ENCODE measurements around the gene YAF2.

DNA sequence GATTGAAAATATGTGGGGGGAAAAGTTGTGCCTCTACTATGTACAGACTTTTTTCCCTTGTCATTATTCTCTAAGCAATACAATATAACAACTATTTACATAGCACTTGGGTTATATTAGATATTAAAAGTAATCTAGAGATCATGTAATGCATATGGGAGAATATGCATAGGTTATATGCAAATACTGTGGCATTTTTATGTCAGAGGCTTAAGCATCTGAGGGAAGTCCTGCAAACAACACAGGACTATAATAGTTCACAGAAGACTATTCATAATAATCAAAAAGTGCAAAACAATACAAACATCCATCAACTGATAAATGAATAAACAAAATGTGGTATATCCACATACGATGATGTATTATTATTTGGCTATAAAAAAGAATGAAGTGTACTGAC, 33.7 kb downstream of the YAF2 start:
- TF ChIP-seq, protein P1, sequence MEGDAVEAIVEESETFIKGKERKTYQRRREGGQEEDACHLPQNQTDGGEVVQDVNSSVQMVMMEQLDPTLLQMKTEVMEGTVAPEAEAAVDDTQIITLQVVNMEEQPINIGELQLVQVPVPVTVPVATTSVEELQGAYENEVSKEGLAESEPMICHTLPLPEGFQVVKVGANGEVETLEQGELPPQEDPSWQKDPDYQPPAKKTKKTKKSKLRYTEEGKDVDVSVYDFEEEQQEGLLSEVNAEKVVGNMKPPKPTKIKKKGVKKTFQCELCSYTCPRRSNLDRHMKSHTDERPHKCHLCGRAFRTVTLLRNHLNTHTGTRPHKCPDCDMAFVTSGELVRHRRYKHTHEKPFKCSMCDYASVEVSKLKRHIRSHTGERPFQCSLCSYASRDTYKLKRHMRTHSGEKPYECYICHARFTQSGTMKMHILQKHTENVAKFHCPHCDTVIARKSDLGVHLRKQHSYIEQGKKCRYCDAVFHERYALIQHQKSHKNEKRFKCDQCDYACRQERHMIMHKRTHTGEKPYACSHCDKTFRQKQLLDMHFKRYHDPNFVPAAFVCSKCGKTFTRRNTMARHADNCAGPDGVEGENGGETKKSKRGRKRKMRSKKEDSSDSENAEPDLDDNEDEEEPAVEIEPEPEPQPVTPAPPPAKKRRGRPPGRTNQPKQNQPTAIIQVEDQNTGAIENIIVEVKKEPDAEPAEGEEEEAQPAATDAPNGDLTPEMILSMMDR (IDR thresholded peaks at IDR 0.05), result no peak
- TF ChIP-seq POLR2A (IDR thresholded peaks at IDR 0.05), result no peak
- TF ChIP-seq EP300 (IDR thresholded peaks at IDR 0.05), result no peak
- TF ChIP-seq POLR2AphosphoS5 (IDR thresholded peaks at IDR 0.05), result no peak
